ENCODE measurements around the gene GRIN3A.
A peak's percentile ranks its signal among the peaks of the same experiment; 100 is the strongest.
"Not testable (repeated sequence)": the region's sequence is repeated elsewhere in the genome, so short reads cannot be mapped to it uniquely, and the experiment has no call there.

The GRIN3A gene

DNA sequence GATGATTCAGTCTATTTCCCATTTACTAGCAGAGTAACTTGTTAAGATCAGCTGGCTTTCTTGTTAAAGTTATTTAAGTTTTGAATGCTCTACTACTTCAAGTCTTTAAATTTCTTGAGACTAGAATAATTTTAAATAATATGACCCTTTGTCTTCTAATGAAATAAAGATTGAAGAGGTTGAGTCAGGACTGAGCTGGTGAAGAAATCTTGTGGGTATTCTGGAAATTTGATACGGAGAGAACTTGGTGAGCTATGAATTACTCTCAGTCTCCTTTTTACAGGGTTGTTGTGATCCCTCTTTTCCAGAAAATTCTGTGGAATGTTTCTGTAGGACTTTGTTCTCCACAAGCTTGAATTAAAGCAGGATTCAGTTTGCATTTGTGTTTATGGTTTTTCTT is 175.5 kb downstream of the GRIN3A start:
- H3K18ac ChIP-seq (ENCODE audit: low read length) = no peak overlapping the region
- no peak overlapping the region for H2AK5ac ChIP-seq (ENCODE audit: low read length)
- H3K4ac ChIP-seq (ENCODE audit: low read depth, low read length) = no peak overlapping the region
- H3K4me3 ChIP-seq (ENCODE audit: low read length) = no peak overlapping the region
- no peak overlapping the region for H2BK15ac ChIP-seq (replicated peaks; ENCODE audit: low read depth)
- no peak overlapping the region for H3K9ac ChIP-seq (ENCODE audit: low read length)
- no peak overlapping the region for H2BK120ac ChIP-seq (ENCODE audit: low read depth, low read length)
- no peaks in the 10 kb centered on the region for H3K79me1 ChIP-seq (ENCODE audit: low read length)
- H3K27ac ChIP-seq (ENCODE audit: low read depth, low read length) = no peak overlapping the region
- no peak overlapping the region for H2BK5ac ChIP-seq (ENCODE audit: low read length)
- no peaks in the 10 kb centered on the region for H3K79me2 ChIP-seq (ENCODE audit: control insufficient read depth, insufficient read depth, low read length)
- DNase-seq = no peak
- H4K5ac ChIP-seq (ENCODE audit: low read length) = no peak overlapping the region
- H4K8ac ChIP-seq (ENCODE audit: low read depth, low read length) = no peak overlapping the region
- H3K4me2 ChIP-seq (ENCODE audit: low read length) = no peak overlapping the region
- H3K36me3 ChIP-seq (ENCODE audit: control insufficient read depth, insufficient read depth, low read length) = peaks cover 5% of the 10 kb centered on the region
- no peaks in the 10 kb centered on the region for H3K27me3 ChIP-seq (ENCODE audit: insufficient read depth, low read length, poor library complexity)
- H3K56ac ChIP-seq (ENCODE audit: low read length) = no peak overlapping the region
- no CpG with 5 or more reads among the region's 1 CpG for WGBS (ENCODE audit: extremely low coverage, insufficient coverage, low lambda C conversion rate)
- no peaks in the 10 kb centered on the region for H3K4me1 ChIP-seq (ENCODE audit: control insufficient read depth, low read depth, low read length)
- no peak overlapping the region for H3K23ac ChIP-seq (ENCODE audit: low read length)

GRCh38 chr9:101561740-101562139 is 176.7 kb downstream of the GRIN3A start:
- DNase-seq = no peak
- H3K4me2 ChIP-seq (ENCODE audit: low read length) = no peak overlapping the region
- peaks cover 5% of the 10 kb centered on the region for H3K36me3 ChIP-seq (ENCODE audit: control insufficient read depth, insufficient read depth, low read length)
- H2BK120ac ChIP-seq (ENCODE audit: low read depth, low read length) = no peak overlapping the region
- no peak overlapping the region for H3K18ac ChIP-seq (ENCODE audit: low read length)
- H3K4ac ChIP-seq (ENCODE audit: low read depth, low read length) = no peak overlapping the region
- H4K5ac ChIP-seq (ENCODE audit: low read length) = no peak overlapping the region
- no peak overlapping the region for H2AK5ac ChIP-seq (ENCODE audit: low read length)
- H4K8ac ChIP-seq (ENCODE audit: low read depth, low read length) = no peak overlapping the region
- H2BK15ac ChIP-seq (replicated peaks; ENCODE audit: low read depth) = no peak overlapping the region
- no peaks in the 10 kb centered on the region for H3K27me3 ChIP-seq (ENCODE audit: insufficient read depth, low read length, poor library complexity)
- no peak overlapping the region for H3K27ac ChIP-seq (ENCODE audit: low read depth, low read length)
- no peak overlapping the region for H2BK5ac ChIP-seq (ENCODE audit: low read length)
- no peak overlapping the region for H3K4me3 ChIP-seq (ENCODE audit: low read length)
- H3K79me1 ChIP-seq (ENCODE audit: low read length) = no peaks in the 10 kb centered on the region
- no CpG with 5 or more reads among the region's 1 CpG for WGBS (ENCODE audit: extremely low coverage, insufficient coverage, low lambda C conversion rate)
- no peaks in the 10 kb centered on the region for H3K4me1 ChIP-seq (ENCODE audit: control insufficient read depth, low read depth, low read length)
- H3K79me2 ChIP-seq (ENCODE audit: control insufficient read depth, insufficient read depth, low read length) = no peaks in the 10 kb centered on the region
- no peak overlapping the region for H3K23ac ChIP-seq (ENCODE audit: low read length)
- no peak overlapping the region for H3K9ac ChIP-seq (ENCODE audit: low read length)
- no peak overlapping the region for H3K56ac ChIP-seq (ENCODE audit: low read length)

DNA sequence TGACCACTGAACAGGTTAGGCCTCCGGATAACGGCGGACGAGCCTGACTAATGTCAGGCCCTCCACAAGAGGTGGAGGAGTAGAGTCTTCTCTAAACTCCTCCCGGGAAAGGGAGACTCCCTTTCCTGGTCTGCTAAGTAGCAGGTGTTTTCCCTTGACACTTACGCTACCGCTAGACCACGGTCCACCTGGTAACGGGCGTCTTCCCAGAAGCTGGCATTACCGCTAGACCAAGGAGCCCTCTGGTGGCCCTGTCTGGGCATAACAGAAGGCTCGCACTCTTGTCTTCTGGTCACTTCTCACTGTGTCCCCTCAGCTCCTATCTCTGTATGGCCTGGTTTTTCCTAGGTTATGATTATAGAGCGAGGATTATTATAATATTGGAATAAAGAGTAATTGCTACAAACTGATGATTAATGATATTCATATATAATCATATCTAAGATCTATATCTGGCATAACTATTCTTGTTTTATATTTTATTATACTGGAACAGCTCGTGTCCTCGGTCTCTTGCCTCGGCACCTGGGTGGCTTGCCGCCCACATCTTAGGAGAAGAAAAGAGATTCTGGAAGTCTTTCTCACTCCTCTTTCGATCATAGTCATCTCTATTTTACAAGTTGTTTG is 188.9 kb downstream of the GRIN3A start:
- H4K8ac ChIP-seq (ENCODE audit: low read depth, low read length); H2BK5ac ChIP-seq (ENCODE audit: low read length); H3K79me2 ChIP-seq (ENCODE audit: control insufficient read depth, insufficient read depth, low read length); H3K9ac ChIP-seq (ENCODE audit: low read length); H3K23ac ChIP-seq (ENCODE audit: low read length); H3K56ac ChIP-seq (ENCODE audit: low read length); H3K27ac ChIP-seq (ENCODE audit: low read depth, low read length); H3K4ac ChIP-seq (ENCODE audit: low read depth, low read length); H3K4me2 ChIP-seq (ENCODE audit: low read length); H2AK5ac ChIP-seq (ENCODE audit: low read length); H3K79me1 ChIP-seq (ENCODE audit: low read length); H2BK15ac ChIP-seq (replicated peaks; ENCODE audit: low read depth); H3K4me3 ChIP-seq (ENCODE audit: low read length); H4K5ac ChIP-seq (ENCODE audit: low read length); H3K27me3 ChIP-seq (ENCODE audit: insufficient read depth, low read length, poor library complexity); H3K18ac ChIP-seq (ENCODE audit: low read length); H2BK120ac ChIP-seq (ENCODE audit: low read depth, low read length); H3K4me1 ChIP-seq (ENCODE audit: control insufficient read depth, low read depth, low read length); H3K36me3 ChIP-seq (ENCODE audit: control insufficient read depth, insufficient read depth, low read length): not testable (repeated sequence)
- DNase-seq = peak; percentile 46
- no CpG with 5 or more reads among the region's 18 CpGs for WGBS (ENCODE audit: extremely low coverage, insufficient coverage, low lambda C conversion rate)

DNA sequence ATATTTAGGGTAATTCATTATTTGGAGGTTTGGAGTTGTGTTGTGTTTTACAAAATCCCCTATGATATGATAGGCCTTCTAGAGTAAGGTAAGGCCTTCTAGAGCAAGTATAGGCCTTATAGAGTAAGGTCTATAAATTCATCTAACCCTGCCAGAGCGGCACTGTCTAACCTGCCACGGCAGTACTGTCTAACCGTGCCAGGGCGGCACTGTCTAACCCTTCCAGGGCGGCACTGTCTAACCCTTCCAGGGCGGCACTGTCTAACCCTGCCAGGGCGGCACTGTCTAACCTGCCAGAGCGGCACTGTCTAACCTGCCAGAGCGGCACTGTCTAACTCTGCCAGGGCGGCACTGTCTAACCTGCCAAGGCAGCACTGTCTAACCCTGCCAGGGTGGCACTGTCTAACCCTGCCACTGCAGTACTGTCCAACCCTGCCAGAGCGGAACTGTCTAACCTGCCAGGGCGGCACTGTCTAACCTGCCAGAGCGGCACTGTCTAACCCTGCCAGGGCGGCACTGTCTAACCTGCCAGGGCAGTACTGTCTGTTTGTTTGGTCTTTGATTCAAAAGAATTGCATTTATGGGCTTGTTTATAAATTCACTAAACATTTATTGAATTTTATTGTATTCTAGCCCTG is 195.2 kb downstream of the GRIN3A start:
- peaks cover 3% of the 10 kb centered on the region for H3K36me3 ChIP-seq (ENCODE audit: control insufficient read depth, insufficient read depth, low read length)
- no peak for DNase-seq

DNA sequence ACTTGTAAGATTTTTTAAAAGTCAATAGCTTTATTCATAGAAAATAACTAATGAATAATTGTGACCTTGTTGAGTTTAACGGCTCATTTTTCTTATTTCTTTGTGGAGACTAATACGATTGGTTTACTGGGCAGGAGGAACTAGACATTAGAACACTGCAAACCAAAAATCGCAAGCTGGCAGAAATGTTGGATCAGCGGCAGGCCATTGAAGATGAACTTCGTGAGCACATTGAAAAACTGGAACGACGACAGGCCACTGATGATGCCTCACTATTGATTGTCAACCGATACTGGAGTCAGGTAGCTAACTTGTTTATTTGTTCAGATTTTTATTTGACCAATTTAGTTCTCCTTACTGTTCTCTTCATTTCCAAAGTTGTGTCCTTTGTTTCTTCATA is 198.4 kb downstream of the GRIN3A start:
- Histone ChIP-seq H3K4me1 (ENCODE audit: control insufficient read depth, low read depth, low read length) (no peaks in the 10 kb centered on the region), H3K79me1 (ENCODE audit: low read length) (peaks cover 16% of the 10 kb centered on the region), H3K56ac (ENCODE audit: low read length) (no peak overlapping the region), H3K79me2 (ENCODE audit: control insufficient read depth, insufficient read depth, low read length) (peaks cover 9% of the 10 kb centered on the region), H3K27ac (ENCODE audit: low read depth, low read length) (no peak overlapping the region), H2BK120ac (ENCODE audit: low read depth, low read length) (no peak overlapping the region), H2BK15ac (replicated peaks; ENCODE audit: low read depth) (no peak overlapping the region), H3K9ac (ENCODE audit: low read length) (no peak overlapping the region), H4K8ac (ENCODE audit: low read depth, low read length) (no peak overlapping the region), H3K36me3 (ENCODE audit: control insufficient read depth, insufficient read depth, low read length) (no peaks in the 10 kb centered on the region), H2AK5ac (ENCODE audit: low read length) (no peak overlapping the region), H2BK5ac (ENCODE audit: low read length) (no peak overlapping the region), H3K23ac (ENCODE audit: low read length) (no peak overlapping the region), H3K4me2 (ENCODE audit: low read length) (no peak overlapping the region), H3K18ac (ENCODE audit: low read length) (no peak overlapping the region), H3K4ac (ENCODE audit: low read depth, low read length) (no peak overlapping the region), H4K5ac (ENCODE audit: low read length) (no peak overlapping the region), H3K27me3 (ENCODE audit: insufficient read depth, low read length, poor library complexity) (no peaks in the 10 kb centered on the region), H3K4me3 (ENCODE audit: low read length) (no peak overlapping the region)
- no peak for DNase-seq
- no CpG with 5 or more reads among the region's 8 CpGs for WGBS (ENCODE audit: extremely low coverage, insufficient coverage, low lambda C conversion rate)

More for the DNA sequence above, 195.2 kb downstream of the GRIN3A start:
- Histone ChIP-seq H3K23ac (ENCODE audit: low read length) (no peak overlapping the region), H4K8ac (ENCODE audit: low read depth, low read length) (no peak overlapping the region), H3K27ac (ENCODE audit: low read depth, low read length) (no peak overlapping the region), H2BK120ac (ENCODE audit: low read depth, low read length) (no peak overlapping the region), H3K4me2 (ENCODE audit: low read length) (no peak overlapping the region), H3K18ac (ENCODE audit: low read length) (no peak overlapping the region), H3K4me3 (ENCODE audit: low read length) (no peak overlapping the region), H2AK5ac (ENCODE audit: low read length) (no peak overlapping the region), H2BK15ac (replicated peaks; ENCODE audit: low read depth) (no peak overlapping the region), H3K79me2 (ENCODE audit: control insufficient read depth, insufficient read depth, low read length) (no peaks in the 10 kb centered on the region), H3K56ac (ENCODE audit: low read length) (no peak overlapping the region), H3K4me1 (ENCODE audit: control insufficient read depth, low read depth, low read length) (no peaks in the 10 kb centered on the region), H3K4ac (ENCODE audit: low read depth, low read length) (no peak overlapping the region), H3K27me3 (ENCODE audit: insufficient read depth, low read length, poor library complexity) (no peaks in the 10 kb centered on the region), H2BK5ac (ENCODE audit: low read length) (no peak overlapping the region), H3K9ac (ENCODE audit: low read length) (no peak overlapping the region), H4K5ac (ENCODE audit: low read length) (no peak overlapping the region), H3K79me1 (ENCODE audit: low read length) (peaks cover 5% of the 10 kb centered on the region)
- no CpG with 5 or more reads among the region's 14 CpGs for WGBS (ENCODE audit: extremely low coverage, insufficient coverage, low lambda C conversion rate)

DNA sequence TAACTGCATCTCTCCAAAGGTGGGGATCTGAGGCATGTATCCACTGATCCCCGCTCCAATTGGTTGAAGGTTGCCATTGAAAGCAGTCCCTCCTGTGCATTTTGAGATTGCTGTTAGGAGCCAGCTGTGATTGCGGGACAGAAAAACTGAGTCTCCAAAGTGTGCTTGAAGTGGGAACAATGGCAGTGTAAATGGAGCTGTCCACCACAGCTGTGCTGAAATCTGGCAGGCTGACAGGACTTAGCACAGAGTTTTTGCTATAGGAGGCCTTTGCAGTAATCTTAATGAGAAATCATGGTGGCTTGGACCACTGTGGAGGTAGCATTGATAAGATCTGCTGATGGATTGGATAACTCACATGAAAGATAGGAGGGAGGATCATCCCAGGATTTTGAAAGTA is 201.5 kb downstream of the GRIN3A start:
- Histone ChIP-seq H4K8ac (ENCODE audit: low read depth, low read length) (no peak overlapping the region), H3K9ac (ENCODE audit: low read length) (no peak overlapping the region), H4K5ac (ENCODE audit: low read length) (no peak overlapping the region), H3K56ac (ENCODE audit: low read length) (no peak overlapping the region), H3K4me1 (ENCODE audit: control insufficient read depth, low read depth, low read length) (no peaks in the 10 kb centered on the region), H3K27ac (ENCODE audit: low read depth, low read length) (no peak overlapping the region), H3K27me3 (ENCODE audit: insufficient read depth, low read length, poor library complexity) (no peaks in the 10 kb centered on the region), H3K79me2 (ENCODE audit: control insufficient read depth, insufficient read depth, low read length) (peaks cover 9% of the 10 kb centered on the region), H3K18ac (ENCODE audit: low read length) (no peak overlapping the region), H3K23ac (ENCODE audit: low read length) (no peak overlapping the region), H2AK5ac (ENCODE audit: low read length) (no peak overlapping the region), H3K79me1 (ENCODE audit: low read length) (peaks cover 16% of the 10 kb centered on the region), H3K4me2 (ENCODE audit: low read length) (no peak overlapping the region), H2BK15ac (replicated peaks; ENCODE audit: low read depth) (no peak overlapping the region), H3K4me3 (ENCODE audit: low read length) (no peak overlapping the region), H3K36me3 (ENCODE audit: control insufficient read depth, insufficient read depth, low read length) (no peaks in the 10 kb centered on the region), H2BK120ac (ENCODE audit: low read depth, low read length) (no peak overlapping the region), H2BK5ac (ENCODE audit: low read length) (no peak overlapping the region), H3K4ac (ENCODE audit: low read depth, low read length) (no peak overlapping the region)
- no CpG with 5 or more reads among the region's 2 CpGs for WGBS (ENCODE audit: extremely low coverage, insufficient coverage, low lambda C conversion rate)
- DNase-seq = peak; percentile 62
